Measurements from ENCODE around the gene CNTNAP2. TPM values are rescaled to one million over a fixed set of nuclear protein-coding genes. Genes with fewer than 3 reads are reported as not detected.

Gene CNTNAP2
- total RNA-seq, 1 donor from 2014 or later, result 0.27 TPM

GRCh38 chr7:146499970-146500369, 383.4 kb downstream of the CNTNAP2 start:
- H3K4me3 Mint-ChIP-seq (ENCODE audit: unreplicated experiment), result no peak overlapping the region
- no peaks in the 10 kb centered on the region for H3K27me3 Mint-ChIP-seq (ENCODE audit: low read depth)
- H3K9me3 Mint-ChIP-seq (ENCODE audit: low read depth), result peaks cover 56% of the 10 kb centered on the region
- H3K36me3 Mint-ChIP-seq (ENCODE audit: low read depth), result no peaks in the 10 kb centered on the region
- TF ChIP-seq, protein P1, sequence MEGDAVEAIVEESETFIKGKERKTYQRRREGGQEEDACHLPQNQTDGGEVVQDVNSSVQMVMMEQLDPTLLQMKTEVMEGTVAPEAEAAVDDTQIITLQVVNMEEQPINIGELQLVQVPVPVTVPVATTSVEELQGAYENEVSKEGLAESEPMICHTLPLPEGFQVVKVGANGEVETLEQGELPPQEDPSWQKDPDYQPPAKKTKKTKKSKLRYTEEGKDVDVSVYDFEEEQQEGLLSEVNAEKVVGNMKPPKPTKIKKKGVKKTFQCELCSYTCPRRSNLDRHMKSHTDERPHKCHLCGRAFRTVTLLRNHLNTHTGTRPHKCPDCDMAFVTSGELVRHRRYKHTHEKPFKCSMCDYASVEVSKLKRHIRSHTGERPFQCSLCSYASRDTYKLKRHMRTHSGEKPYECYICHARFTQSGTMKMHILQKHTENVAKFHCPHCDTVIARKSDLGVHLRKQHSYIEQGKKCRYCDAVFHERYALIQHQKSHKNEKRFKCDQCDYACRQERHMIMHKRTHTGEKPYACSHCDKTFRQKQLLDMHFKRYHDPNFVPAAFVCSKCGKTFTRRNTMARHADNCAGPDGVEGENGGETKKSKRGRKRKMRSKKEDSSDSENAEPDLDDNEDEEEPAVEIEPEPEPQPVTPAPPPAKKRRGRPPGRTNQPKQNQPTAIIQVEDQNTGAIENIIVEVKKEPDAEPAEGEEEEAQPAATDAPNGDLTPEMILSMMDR (IDR thresholded peaks at IDR 0.05), result no peak
- no peak overlapping the region for H3K27ac Mint-ChIP-seq (ENCODE audit: unreplicated experiment)
- no peaks in the 10 kb centered on the region for H3K4me1 Mint-ChIP-seq (ENCODE audit: low read depth)
- DNase-seq (ENCODE audit: low spot score), result no peak

- Mint-ChIP-seq H3K36me3 (ENCODE audit: low read depth) (no peaks in the 10 kb centered on the region), H3K9me3 (ENCODE audit: low read depth) (peaks cover 49% of the 10 kb centered on the region), H3K4me3 (ENCODE audit: unreplicated experiment) (no peak overlapping the region), H3K4me1 (ENCODE audit: low read depth) (no peaks in the 10 kb centered on the region), H3K27ac (ENCODE audit: unreplicated experiment) (no peak overlapping the region), H3K27me3 (ENCODE audit: low read depth) (no peaks in the 10 kb centered on the region)
- DNase-seq (ENCODE audit: low spot score), result no peak
- TF ChIP-seq, protein P1 (IDR thresholded peaks at IDR 0.05), result no peak
These were observed 387.2 kb downstream of the CNTNAP2 start for GRCh38 chr7:146503844-146504243.

GRCh38 chr7:146510088-146510680, 393.6 kb downstream of the CNTNAP2 start:
- Mint-ChIP-seq H3K27ac (ENCODE audit: unreplicated experiment) (no peak overlapping the region), H3K4me1 (ENCODE audit: low read depth) (no peaks in the 10 kb centered on the region), H3K36me3 (ENCODE audit: low read depth) (no peaks in the 10 kb centered on the region), H3K9me3 (ENCODE audit: low read depth) (peaks cover 65% of the 10 kb centered on the region), H3K4me3 (ENCODE audit: unreplicated experiment) (no peak overlapping the region), H3K27me3 (ENCODE audit: low read depth) (no peaks in the 10 kb centered on the region)
- TF ChIP-seq, protein P1 (IDR thresholded peaks at IDR 0.05), result no peak
- DNase-seq (ENCODE audit: low spot score), result no peak

DNA sequence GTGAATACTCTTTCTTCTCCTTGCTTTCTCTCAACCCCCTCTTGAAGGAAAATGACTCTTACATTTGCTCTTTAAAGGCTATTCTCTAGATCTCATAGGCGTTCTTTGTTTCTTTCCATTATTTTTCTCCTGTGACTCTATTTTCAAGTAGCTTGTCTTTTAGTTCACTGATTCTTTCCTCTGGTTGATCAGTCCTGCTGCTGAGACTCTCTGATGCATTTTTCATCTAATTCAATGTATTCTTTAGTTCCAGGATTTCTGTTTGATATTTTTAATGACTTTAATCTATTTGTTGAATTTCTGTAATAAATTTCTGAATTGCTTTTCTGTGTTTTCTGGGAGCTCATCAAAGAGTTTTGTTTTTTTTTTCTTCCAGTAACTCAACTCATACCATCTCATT, 397.7 kb downstream of the CNTNAP2 start:
- Mint-ChIP-seq H3K27me3 (ENCODE audit: low read depth) (no peaks in the 10 kb centered on the region), H3K27ac (ENCODE audit: unreplicated experiment) (no peak overlapping the region), H3K36me3 (ENCODE audit: low read depth) (no peaks in the 10 kb centered on the region), H3K9me3 (ENCODE audit: low read depth) (peaks cover 50% of the 10 kb centered on the region), H3K4me1 (ENCODE audit: low read depth) (no peaks in the 10 kb centered on the region), H3K4me3 (ENCODE audit: unreplicated experiment) (no peak overlapping the region)
- TF ChIP-seq, protein P1 (IDR thresholded peaks at IDR 0.05), result no peak
- no peak for DNase-seq (ENCODE audit: low spot score)

GRCh38 chr7:146528581-146528980, 412.0 kb downstream of the CNTNAP2 start:
- H3K36me3 Mint-ChIP-seq (ENCODE audit: low read depth), result no peaks in the 10 kb centered on the region
- no peaks in the 10 kb centered on the region for H3K27me3 Mint-ChIP-seq (ENCODE audit: low read depth)
- TF ChIP-seq, protein P1 (IDR thresholded peaks at IDR 0.05), result no peak
- H3K4me3 Mint-ChIP-seq (ENCODE audit: unreplicated experiment), result no peak overlapping the region
- H3K27ac Mint-ChIP-seq (ENCODE audit: unreplicated experiment), result no peak overlapping the region
- peaks cover 4% of the 10 kb centered on the region for H3K9me3 Mint-ChIP-seq (ENCODE audit: low read depth)
- DNase-seq (ENCODE audit: low spot score), result no peak
- no peaks in the 10 kb centered on the region for H3K4me1 Mint-ChIP-seq (ENCODE audit: low read depth)
